Adrenal gland (tissue), 5 donors: ENCODE measurements around the gene RETREG1.

Experiments
- POLR2A ChIP-seq, 2 donors: fragments of 450-650 bp; IDR thresholded peaks; one replicate each; pipeline ENCODE4 v1.6.1; 2017; ENCODE audit warnings: antibody characterized with exemption in 2 of 2, mild to moderate bottlenecking in 2 of 2, moderate library complexity in 1 of 2
- TF ChIP-seq, protein P1 (sequence below), 6 experiments: fragments of 450-650 bp in 4 of 6; fragments of 200-600 bp in 2 of 6; sonication (generic) in 1 of 6; IDR thresholded peaks; 1 replicate in 5 of 6; 2 replicates in 1 of 6; pipeline versions ENCODE4 v1.5.1 to v1.8.0; 2016 to 2021; ENCODE audit warnings: antibody characterized with exemption in 6 of 6, mild to moderate bottlenecking in 2 of 6, moderate library complexity in 1 of 6
- donor health status: DM: no; HTN: no; CAD: no.

DNA sequence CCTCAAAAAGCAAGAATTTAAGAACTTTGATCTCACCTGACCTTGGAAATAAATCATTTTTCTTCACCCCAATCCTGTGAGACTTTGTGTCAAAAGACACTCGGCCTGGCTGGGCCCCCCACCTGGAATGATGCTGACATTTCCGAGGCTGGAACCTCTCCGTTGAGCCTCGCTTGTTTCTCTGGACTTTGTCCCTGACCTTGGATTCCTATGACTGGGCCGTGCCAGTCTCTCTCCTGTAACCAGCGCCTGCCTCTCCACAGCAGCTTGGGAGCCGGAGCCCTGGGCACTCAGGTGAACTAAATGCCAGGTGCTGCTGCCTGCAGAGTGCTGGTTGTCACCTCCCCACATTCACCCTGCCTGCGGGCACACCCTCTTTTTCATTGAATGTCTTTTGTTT lies 62.7 kb downstream of the RETREG1 start:
- TF ChIP-seq, protein P1, sequence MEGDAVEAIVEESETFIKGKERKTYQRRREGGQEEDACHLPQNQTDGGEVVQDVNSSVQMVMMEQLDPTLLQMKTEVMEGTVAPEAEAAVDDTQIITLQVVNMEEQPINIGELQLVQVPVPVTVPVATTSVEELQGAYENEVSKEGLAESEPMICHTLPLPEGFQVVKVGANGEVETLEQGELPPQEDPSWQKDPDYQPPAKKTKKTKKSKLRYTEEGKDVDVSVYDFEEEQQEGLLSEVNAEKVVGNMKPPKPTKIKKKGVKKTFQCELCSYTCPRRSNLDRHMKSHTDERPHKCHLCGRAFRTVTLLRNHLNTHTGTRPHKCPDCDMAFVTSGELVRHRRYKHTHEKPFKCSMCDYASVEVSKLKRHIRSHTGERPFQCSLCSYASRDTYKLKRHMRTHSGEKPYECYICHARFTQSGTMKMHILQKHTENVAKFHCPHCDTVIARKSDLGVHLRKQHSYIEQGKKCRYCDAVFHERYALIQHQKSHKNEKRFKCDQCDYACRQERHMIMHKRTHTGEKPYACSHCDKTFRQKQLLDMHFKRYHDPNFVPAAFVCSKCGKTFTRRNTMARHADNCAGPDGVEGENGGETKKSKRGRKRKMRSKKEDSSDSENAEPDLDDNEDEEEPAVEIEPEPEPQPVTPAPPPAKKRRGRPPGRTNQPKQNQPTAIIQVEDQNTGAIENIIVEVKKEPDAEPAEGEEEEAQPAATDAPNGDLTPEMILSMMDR (IDR thresholded peaks at IDR 0.05) = no peak
- no peak for TF ChIP-seq POLR2A (IDR thresholded peaks at IDR 0.05)
